NOMO-1 treated with dmso at 0.1 percent for 144 hours (cell line): ENCODE measurements around the gene SLC49A3.
"Not testable (repeated sequence)": the region's sequence is repeated elsewhere in the genome, so short reads cannot be mapped to it uniquely, and the experiment has no call there.

Source experiments
- DNase-seq: peaks from one replicate; lab custom pipeline; 2025; ENCODE audit not compliant: unreplicated experiment; lab: John Stamatoyannopoulos, UW

SLC49A3 gene

DNA sequence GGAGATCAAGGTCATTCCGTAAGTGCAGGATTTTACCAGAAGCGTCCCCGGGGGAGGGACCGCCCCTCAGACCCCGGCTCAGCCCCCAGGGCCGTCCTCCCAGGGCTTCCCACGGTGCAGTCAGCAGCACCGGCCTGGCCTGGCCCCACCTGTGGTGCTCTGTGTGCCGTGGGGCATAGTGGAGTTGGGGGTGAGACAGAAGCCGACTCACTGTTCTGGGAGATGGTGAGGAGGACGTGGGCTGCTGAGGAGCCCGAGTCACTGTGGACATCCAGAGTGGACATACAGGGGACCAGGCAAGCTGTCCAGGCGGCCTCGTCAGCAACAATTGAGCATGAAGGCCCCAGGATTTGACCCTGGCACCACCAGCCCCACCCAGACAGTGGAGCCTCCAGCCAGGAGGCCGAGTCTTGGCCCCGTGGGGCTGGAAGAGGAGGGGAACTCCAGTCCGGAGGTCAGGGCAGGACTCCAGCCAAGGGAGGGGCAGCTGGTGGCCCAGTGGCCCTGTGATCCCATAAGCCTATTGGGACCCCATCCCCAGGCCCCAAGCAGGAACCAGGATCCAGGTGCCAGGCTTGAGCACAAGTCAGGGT, 34.0 kb downstream of the SLC49A3 start:
- no peak for DNase-seq

DNA sequence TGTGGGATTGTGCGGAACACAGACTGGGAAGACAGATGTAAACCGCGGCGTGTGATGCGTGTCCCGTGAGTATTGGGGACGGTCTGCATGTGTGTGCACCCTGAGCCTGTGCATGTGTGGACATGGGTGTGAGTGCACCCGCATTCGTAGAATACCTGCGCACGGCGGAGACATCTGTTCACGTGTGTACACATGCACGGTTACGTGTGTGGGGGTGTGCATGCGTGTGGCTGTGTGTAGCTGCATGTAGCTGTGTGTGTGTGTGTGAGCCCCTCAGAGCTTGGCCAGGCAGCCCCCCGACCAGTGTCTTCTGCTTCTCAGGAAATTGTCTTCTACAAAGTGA, 34.5 kb downstream of the SLC49A3 start:
- DNase-seq = no peak

DNA sequence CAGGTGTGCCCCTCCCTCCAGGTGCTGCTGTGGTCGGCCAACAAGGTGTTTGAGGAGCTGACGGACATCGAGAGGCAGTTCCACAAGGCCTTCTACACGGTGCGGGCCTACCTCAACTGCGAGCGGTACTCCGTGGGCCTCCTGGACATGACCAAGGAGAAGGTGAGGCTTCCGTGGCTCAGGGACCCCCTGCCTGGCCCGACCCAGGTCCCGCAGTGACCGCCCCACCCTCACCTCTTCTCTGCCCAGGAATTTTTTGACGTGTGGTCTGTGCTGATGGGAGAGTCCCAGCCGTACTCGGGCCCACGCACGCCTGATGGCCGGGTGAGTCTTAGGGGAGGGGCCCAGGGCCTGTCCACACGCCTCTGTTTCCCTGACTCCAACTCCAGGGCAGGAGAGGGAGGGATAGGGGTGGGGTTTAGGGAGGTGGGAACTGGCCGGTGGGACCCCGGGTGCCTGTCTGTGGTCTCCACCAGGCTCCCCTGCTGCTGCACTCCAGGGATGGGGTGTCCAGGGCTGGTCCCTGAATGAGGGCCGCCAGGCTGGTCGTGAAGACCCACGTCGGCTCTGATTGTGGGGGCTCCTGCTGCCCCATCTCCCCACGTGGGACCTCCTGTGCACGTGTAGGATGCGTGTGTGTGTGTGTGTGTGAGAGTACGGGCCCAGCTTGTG, 35.0 kb downstream of the SLC49A3 start:
- DNase-seq = no peak

DNA sequence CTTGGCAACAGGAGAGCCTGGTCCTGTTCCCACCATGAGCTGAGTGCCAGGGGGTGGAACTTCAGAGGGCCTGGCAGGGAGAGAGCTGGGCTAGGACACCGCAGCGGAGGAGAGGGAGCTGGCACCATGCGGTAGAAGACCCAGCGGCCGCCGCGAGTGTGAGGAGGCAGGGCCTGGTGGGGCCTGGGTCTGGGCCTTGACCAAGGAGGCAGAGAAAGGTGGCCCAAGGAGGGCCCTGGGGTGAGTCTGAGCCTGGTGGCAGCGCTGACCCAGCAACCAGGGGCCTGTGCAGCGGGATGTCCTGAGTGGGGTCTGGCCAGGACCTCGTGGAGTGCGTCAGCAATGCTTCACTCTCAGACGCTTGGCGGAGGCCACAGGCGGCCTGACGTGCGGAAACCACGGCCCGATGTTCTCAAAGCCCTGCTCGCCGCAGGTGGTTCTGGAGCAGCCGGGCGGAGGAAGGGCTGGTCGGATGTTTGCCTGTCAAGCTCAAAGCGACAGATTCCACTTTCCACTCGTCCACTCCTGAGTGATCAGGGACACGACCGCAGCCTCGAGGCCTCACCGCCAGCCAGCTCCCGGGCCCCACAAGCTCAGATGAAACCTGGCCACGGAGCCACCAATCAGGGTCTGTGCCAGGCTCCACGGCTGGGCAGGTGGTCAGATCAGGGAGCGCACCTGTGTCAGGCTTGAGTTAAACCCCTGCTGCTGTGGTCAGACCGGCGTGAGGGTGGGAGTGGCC, 35.7 kb downstream of the SLC49A3 start:
- DNase-seq = no peak

DNA sequence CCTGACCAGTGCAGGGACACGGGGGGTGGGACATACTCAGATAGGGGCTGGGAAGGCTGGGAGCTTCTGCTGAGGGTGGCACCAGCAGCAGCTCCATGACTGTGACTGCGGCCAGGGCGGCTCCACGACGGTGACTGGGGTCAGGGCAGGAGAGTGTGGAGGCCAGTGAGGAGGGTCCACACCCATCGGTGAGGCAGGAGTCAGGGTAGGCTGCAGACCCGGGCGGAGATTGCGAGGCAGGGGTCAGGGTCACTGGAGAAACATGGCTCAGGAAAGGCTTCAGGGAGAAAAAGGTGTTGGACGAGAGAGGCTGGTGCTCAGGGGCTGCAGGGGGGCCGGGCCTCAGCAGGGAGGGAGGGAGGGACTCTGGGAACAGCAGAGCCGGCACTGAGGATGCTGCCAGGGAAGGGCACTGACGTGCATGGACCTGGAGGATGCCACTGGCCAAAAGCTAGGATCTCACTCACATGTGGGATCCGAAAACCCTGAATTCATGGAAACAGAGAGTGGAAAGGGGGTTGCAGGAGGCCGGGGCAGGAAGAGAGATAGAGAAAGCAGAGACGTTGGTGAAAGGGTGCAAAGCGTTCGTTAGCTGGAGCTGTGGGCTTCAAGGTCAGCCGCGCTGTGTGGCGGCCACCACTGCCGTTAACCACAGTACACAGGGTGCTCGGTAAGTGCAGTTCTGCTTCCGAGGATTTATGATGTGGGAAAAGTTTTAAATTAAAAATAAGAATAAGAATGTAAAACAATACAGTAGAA, 36.9 kb downstream of the SLC49A3 start:
- DNase-seq = no peak

DNA sequence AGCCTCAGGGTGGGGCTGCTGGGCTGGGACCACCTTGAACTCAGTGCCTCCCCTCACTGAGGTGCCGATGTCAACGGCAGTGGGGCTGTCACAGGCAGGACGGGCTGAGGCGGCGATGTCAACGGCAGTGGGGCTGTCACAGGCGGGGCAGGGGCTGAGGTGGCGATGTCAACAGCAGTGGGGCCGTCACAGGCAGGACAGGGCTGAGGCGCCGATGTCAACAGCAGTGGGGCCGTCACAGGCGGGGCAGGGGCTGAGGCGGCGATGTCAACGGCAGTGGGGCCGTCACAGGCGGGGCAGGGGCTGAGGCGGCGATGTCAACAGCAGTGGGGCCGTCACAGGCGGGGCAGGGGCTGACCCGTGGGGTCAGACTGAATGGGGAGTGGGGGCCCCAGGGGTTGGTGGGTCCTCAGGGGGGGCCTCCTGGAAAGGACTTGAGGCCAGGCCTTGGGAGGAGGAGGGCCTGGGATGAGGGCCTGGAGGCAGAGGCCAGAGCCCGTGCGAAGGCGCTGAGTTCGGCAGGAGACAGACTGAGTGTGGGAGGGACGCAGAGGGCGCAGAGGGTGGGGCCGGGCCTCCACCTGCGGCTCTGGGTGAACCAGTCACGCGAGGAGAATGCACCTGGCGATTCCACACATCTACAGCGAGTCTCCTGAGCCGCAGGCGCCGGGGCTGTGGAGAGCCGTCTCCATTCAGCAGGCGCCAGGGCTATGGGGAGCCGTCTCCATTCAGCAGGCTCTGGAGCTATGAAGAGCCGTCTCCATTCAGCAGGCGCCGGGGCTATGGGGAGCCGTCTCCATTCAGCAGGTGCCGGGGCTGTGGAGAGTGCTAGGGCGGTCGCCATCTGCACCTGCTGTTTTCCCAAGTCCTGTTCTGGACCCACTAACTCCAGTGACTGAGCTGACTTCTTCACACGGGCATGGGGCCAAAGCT, 37.7 kb downstream of the SLC49A3 start:
- no peak for DNase-seq

DNA sequence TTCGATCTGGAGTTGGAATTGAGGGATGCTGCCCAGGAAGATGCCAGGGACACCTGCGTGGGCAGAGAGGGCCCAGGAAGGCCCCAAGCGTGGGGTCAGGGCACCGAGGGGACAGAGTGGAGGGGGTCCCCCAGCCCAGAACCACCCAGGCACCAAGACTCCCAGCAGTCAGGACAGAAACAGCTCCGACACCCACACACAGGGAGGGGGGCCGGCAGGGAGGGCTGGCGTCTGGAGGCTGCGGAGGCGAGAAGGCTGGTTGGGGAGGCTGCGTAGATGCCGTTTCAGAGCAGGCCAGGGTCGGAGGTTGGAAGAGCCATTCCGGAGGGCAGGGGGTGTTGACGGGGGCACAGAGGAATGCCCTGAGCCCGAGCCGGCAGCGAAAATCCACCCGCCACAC, 38.5 kb downstream of the SLC49A3 start:
- no peak for DNase-seq

DNA sequence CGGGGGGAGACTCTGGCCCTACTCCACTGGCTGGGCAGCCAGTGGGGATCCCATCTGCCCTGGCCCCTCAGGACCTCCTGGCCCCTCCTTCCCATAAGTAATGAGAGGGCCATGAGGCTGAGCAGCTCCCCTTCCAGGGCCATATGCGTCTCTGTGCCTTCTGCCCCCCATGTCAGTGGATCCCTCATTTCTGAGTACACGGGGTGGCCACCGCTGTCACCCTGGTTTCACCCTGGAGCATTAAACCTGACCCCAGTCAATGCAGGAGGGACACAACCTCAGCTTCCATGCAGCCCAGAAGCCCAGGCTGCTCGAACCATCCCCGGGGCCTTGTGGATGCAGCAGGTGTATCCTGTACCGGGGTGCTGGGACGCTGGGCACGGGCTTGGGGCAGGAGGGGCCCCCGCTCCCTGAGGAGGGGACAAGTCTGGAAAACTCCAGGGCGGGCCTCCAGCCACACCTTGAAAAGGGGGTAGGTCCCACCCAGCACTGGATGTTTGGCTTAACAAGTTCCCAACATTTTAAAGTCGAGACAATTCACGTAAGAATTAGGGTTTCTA, 39.1 kb downstream of the SLC49A3 start:
- DNase-seq = no peak

DNA sequence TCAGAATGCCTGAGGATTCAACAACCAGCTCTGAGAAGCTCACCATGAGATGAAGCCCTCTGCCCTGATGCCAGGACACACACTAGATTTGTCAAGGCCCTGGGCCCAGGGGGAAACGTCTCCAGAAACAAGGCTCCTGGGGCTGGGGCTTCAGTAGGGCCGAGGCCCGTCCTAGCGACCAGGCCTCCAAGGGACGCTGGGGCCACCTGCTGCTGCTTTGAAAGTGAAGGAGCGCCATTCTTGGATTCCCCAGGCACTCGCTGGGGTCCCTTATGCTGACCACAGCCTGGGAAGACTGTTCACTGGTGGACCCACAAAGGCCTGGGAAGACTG, 39.7 kb downstream of the SLC49A3 start:
- no peak for DNase-seq

DNA sequence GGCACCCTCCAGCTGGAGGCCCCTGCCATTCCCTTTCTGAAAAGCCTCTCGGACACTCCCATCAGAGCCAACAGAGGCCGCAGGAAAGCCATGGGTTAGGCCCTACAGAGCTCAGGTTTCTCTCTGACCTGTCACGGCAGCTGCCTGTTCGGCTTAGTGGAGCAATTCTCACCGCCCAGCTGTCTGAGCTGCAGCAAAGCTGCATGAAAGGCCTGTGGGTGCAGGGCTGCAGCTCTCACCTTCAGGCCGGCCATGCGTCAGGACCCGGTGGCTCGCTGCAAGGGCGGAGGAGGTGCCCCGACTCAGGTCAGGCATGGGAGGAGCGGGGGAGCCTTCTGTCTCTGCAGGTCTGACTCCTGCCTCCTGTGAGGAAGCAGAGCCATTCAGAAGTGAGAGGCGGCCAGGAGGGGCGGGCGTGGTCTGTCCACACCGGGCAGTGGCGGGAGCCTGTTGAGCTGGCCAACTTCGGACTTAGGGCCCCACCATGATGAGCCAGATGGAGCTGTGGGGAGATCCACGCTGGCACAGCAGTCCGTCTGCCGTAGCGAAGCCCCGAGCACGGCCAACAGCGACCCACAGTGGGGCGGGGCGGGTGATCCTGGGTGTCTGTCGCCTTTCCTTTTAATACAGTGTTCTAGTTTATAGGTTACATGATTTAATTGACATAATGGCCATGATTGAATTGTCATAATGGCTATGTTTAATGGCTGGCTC, 40.2 kb downstream of the SLC49A3 start:
- DNase-seq = no peak

DNA sequence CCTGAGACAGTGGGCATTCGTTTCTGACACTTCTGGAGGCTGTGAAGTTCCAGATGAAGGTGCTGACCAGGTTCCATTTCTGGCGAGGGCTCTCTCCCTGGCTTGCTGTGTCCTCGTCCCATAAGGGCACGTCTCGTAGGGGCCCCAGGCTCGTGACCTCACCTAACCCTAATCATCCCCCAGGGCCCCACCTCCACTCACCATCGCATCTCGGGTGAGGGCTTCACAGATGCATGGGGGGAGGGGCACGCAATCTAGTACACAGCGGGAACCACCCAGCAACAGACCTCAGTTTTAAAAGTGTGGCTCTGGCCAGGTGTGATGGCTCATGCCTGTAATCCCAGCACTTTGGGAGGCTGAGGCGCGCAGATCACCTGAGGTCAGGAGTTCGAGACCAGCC, 41.5 kb downstream of the SLC49A3 start:
- DNase-seq = no peak

DNA sequence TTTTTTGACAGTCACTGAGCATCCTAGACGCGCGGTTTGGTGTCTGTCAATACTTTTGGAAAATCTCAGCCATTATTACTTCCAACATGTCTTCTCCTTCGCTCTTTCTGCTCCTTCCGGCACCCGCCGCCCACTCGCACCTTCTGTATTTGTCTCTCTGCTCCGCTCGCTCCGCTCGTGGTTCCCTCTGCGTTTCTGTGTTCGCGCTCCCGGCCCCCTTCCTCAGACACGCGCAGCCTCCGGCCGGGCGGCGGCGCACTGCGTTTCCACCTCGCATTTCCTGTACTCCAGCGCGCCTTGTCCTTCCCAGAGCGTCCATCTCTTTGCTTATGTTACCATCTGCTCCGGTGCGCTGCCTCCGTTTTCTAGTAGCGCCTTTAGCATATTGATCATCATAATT, 42.5 kb downstream of the SLC49A3 start:
- DNase-seq = no peak

DNA sequence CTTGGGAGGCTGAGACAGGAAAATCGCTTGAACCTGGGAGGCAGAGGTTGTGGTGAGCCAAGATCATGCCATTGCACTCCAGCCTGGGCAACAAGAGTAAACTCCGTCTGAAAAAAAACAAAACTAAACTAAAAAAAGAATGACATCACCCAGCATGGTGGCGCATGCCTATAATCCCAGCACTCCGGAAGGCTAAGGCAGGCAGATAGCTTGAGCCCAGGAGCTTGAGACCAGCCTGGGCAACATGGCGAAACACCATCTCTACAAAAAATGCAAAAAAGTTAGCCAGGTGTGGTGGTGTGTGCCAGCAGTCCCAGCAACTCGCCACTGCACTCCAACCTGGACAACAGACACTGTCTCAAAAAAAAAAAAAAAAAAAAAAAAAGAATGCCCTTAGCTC, 46.6 kb downstream of the SLC49A3 start:
- DNase-seq = not testable (repeated sequence)

DNA sequence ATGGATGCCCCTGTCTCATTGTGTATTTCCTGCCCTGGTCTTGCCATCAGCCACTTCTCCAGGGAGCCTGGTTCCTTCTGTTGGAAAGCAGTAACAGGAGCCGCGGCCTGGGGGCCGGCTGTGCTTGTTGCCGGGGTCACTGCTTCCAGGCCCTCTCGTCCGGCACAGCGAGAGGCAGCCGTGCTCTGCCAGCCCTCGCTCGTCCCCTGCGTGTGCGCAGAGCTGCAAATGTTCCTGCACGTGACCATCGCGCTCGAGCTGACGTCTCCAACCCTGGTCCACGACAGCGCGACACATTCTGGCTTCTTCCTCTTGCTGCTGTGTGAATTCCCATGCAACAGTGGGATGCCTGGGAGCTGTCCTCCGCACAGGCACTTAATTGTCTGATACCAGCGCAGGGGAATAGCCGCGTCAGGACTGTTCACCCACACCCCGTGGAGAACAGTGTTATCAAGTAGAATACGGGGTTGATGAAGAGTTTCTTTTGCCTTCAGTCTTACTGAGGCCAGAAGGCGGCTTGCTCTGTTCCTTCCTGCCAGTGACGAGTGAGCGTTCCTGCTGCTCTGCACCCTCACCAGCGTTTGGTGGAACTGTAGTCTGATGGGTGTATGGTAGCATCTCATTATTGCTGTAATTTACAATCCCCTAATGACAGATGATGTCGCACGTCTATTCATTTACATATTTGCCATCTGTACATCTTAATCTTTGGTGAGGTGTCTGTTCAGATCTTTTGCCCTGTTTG, 51.2 kb downstream of the SLC49A3 start:
- no peak for DNase-seq

DNA sequence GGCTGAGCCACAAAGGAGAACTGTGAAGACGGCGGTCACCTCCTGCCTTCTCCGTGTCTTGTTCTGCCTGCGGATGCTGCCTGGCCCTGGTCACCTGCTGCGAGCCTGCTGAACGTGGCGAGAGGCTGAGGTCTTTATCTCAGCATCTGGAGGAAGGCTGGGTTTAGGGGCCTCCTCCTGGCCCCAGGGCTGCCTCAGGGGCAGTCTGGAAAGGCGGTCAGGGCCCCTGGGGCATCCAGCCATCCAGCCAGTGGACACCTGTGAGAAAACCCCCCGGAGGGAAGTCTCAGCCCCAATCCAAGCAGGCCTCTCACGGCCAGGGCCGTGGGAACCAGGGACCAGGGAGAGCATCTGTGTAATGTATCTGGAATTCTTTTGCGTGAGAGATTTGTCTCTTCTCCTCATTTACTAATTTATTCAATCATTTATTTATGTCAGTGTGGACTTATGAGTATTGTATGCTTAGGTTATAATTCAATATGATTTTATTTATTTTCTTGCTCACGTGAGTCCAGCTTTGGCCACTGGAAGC, 52.3 kb downstream of the SLC49A3 start:
- DNase-seq = no peak

DNA sequence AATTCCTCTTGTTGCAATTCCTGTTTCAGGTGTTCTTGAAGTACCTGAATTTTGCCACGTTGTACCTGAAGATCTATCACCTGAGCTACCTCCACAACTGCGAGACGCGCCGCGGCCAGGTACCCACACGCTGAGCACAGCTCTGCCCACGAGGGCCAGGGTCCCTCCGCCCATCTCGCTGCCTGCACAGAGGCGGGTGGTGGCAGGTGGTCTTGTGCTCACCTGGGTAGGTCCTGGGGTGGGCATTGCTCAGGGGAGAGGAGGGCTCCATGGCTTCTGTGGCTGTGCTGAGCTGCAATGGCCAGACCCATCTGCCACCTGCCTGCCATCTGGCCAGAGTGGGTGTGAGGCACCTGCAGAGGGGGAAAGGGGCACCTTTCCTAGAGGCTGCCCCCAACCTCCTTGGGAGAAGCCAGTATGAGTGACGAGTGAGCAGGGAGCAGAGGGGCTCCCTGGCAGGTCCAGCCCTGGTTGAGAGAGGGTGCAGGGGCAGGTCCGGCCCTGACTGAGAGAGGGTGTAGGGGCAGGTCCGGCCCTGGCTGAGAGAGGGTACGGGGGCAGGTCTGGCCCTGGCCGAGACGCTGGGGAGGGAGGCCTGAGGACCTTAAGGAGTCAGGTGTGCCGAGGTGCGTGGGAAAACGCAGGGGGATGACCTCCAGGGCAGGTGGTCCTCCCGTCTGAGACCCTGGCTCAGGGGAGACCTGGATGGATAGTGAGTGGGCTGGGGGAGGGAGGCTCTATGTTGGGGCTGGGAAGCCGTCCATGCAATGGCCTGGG, 52.9 kb downstream of the SLC49A3 start:
- DNase-seq = no peak

DNA sequence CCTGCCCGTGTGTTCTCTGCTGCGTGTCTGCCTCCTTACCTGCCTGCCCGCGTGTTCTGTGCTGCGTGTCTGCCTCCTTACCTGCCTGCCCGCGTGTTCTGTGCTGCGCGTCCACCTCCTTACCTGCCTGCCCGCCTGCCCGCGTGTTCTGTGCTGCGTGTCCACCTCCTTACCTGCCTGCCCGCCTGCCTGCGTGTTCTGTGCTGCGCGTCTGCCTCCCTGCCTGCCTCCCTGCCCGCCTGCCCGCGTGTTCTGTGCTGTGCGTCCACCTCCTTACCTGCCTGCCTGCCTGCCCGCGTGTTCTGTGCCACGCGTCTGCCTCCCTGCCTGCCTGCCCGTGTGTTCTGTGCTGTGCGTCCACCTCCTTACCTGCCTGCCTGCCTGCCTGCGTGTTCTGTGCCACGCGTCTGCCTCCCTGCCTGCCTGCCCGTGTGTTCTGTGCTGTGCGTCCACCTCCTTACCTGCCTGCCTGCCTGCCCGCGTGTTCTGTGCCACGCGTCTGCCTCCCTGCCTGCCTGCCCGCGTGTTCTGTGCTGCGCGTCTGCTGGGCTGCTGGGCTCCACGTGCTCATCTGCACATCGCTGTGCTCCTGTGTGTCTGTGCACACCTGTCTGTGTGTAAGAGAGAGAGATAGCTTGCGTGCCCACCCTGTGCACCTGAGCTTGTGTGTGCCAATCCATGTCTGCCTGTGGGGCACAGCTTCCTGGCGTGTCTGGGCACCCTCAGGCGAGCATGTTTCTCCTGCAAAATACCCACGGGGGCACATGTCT, 53.7 kb downstream of the SLC49A3 start:
- not testable (repeated sequence) for DNase-seq
